GM12878 (cell line): ENCODE results near the gene TPO. TPM values are rescaled to one million over a fixed set of nuclear protein-coding genes. Genes with fewer than 3 reads are reported as not detected.

ENCODE experiments used
- ATAC-seq: fragments of 200-7000 bp; cut with Tn5 transposase; 3 replicates; pipeline ENCODE4 v1.9.1; 2020; ENCODE audit warnings: mild to moderate bottlenecking, moderate library complexity
- BruUV-seq: library from RNA; stranded (reverse); fragments of 400-500 nt; replicated peaks from 2 replicates; lab custom pipeline; 2021; lab: Mats Ljungman, UMichigan
- CTCF ChIA-PET: fragments of 300-600 bp; sonication (Branson Sonifier 250); formaldehyde crosslinking; extraction: SDS; loops from one replicate; lab custom pipeline; 2021; ENCODE audit warnings: inconsistent platforms; lab: Yijun Ruan, JAX
- POLR2A ChIA-PET: fragments of 350-600 bp; formaldehyde crosslinking; extraction: SDS; loops from one replicate; lab custom pipeline; 2021; ENCODE audit warnings: inconsistent platforms; lab: Charles Lee
- RAD21 ChIA-PET: fragments of 300-600 bp; sonication (Branson Sonifier 250); formaldehyde crosslinking; loops from one replicate; lab custom pipeline; 2023; ENCODE audit warnings: antibody characterized with exemption; ENCODE audit not compliant: unreplicated experiment; lab: Charles Lee
- SMC1A ChIA-PET: fragments of 300-600 bp; sonication (Branson Sonifier 250); formaldehyde crosslinking; loops from one replicate; lab custom pipeline; 2023; ENCODE audit not compliant: unreplicated experiment, uncharacterized antibody; lab: Charles Lee
- DNase-seq: peaks from one replicate; pipeline ENCODE4 v3.0.0-alpha.2; 2011; ENCODE audit warnings: low read depth, low spot score
- FAIRE-seq: peaks from 3 replicates; lab custom pipeline; 2011; peaks lifted over from hg19 to GRCh38; lab: Jason Lieb, UNC
- H2AFZ ChIP-seq: 2 replicates; pipeline ENCODE4 v1.6.0; 2011; ENCODE audit warnings: low read depth, low read length, control low read depth; ENCODE audit not compliant: control insufficient read depth
- H3K27ac ChIP-seq: 2 replicates; pipeline ENCODE4 v1.5.1; 2011; ENCODE audit warnings: control low read depth; ENCODE audit not compliant: control insufficient read depth, insufficient read depth
- H3K27me3 ChIP-seq, 2 experiments: replicated peaks in 1 of 2; 2 replicates each; pipeline versions ENCODE4 v1.6.0 to v1.6.1; 2011; ENCODE audit warnings: low read length in 1 of 2; ENCODE audit not compliant: control insufficient read depth in 2 of 2, insufficient read depth in 2 of 2
- H3K36me3 ChIP-seq, 2 experiments: 2 replicates each; pipeline ENCODE4 v1.5.1; 2011; ENCODE audit warnings: low read length in 1 of 2; ENCODE audit not compliant: control insufficient read depth in 2 of 2, insufficient read depth in 2 of 2
- H3K4me1 ChIP-seq: 2 replicates; pipeline ENCODE4 v1.6.1; 2011; ENCODE audit warnings: mild to moderate bottlenecking, low read length, moderate library complexity, mixed read lengths; ENCODE audit not compliant: control insufficient read depth, insufficient read depth
- H3K4me2 ChIP-seq: 2 replicates; pipeline ENCODE4 v1.6.0; 2011; ENCODE audit warnings: control low read depth; ENCODE audit not compliant: control insufficient read depth, insufficient read depth
- H3K4me3 ChIP-seq: fragments of 200-600 bp; sonication (generic); 2 replicates; pipeline ENCODE4 v1.5.1; 2016
- H3K79me2 ChIP-seq: 2 replicates; pipeline ENCODE4 v1.6.0; 2011; ENCODE audit warnings: low read length; ENCODE audit not compliant: control insufficient read depth, insufficient read depth
- H3K9ac ChIP-seq: 2 replicates; pipeline ENCODE4 v1.8.0; 2011; ENCODE audit warnings: low read length, control low read depth, mixed read lengths; ENCODE audit not compliant: control insufficient read depth, insufficient read depth
- H3K9me3 ChIP-seq: replicated peaks from 3 replicates; pipeline ENCODE4 v1.5.1; 2011; ENCODE audit warnings: mild to moderate bottlenecking, low read length; ENCODE audit not compliant: control insufficient read depth, insufficient read depth
- H4K20me1 ChIP-seq: 2 replicates; pipeline ENCODE4 v1.6.0; 2011; ENCODE audit not compliant: control insufficient read depth, insufficient read depth
- CBFB ChIP-seq: IDR thresholded peaks from 2 replicates; pipeline ENCODE4 v1.6.1; 2016; ENCODE audit warnings: antibody characterized with exemption, low read depth
- CREM ChIP-seq: IDR thresholded peaks from 2 replicates; pipeline ENCODE4 v1.6.1; 2014; ENCODE audit warnings: antibody characterized with exemption, low read depth
- FOXK2 ChIP-seq: fragments of 450-650 bp; IDR thresholded peaks from 2 replicates; pipeline ENCODE4 v1.6.1; 2017; ENCODE audit warnings: mild to moderate bottlenecking, moderate library complexity
- FOXM1 ChIP-seq: IDR thresholded peaks from 2 replicates; pipeline ENCODE4 v1.6.1; 2012; ENCODE audit warnings: low read depth, mild to moderate bottlenecking, inconsistent platforms, low read length, moderate library complexity
- IRF4 ChIP-seq: IDR thresholded peaks from 2 replicates; pipeline ENCODE4 v1.6.1; 2011; ENCODE audit warnings: low read depth, low read length
- JUND ChIP-seq: IDR thresholded peaks from 2 replicates; pipeline ENCODE4 v1.6.1; 2012; ENCODE audit warnings: low read depth, mild to moderate bottlenecking, low read length, improper control_type of control experiment, moderate library complexity
- KLF5 ChIP-seq: fragments of 450-650 bp; IDR thresholded peaks from 2 replicates; pipeline ENCODE4 v1.6.1; 2014; ENCODE audit warnings: mild to moderate bottlenecking; ENCODE audit not compliant: partially characterized antibody
- NFIC ChIP-seq: IDR thresholded peaks from 2 replicates; pipeline ENCODE4 v1.6.1; 2012; ENCODE audit warnings: low read depth, mild to moderate bottlenecking, inconsistent platforms, low read length, moderate library complexity
- POLR2AphosphoS2 ChIP-seq: IDR thresholded peaks from 2 replicates; pipeline ENCODE4 v1.6.1; 2011; ENCODE audit warnings: low read depth, mild to moderate bottlenecking, low read length, improper control_type of control experiment, moderate library complexity
- POU2F2 ChIP-seq: IDR thresholded peaks from 3 replicates; pipeline ENCODE4 v1.6.1; 2011; ENCODE audit warnings: low read depth, mild to moderate bottlenecking, low read length, borderline replicate concordance
- RAD51 ChIP-seq: fragments of 450-650 bp; IDR thresholded peaks from 2 replicates; pipeline ENCODE4 v1.6.1; 2016; ENCODE audit warnings: moderate library complexity, mild to moderate bottlenecking, inconsistent platforms
- SMAD1 ChIP-seq: fragments of 450-650 bp; IDR thresholded peaks from 2 replicates; pipeline ENCODE4 v1.6.1; 2018; ENCODE audit warnings: mild to moderate bottlenecking, low read depth; ENCODE audit not compliant: partially characterized antibody
- TARDBP ChIP-seq: IDR thresholded peaks from 2 replicates; pipeline ENCODE4 v1.6.1; 2016; ENCODE audit warnings: borderline replicate concordance
- ZBTB4 ChIP-seq: fragments of 450-650 bp; formaldehyde crosslinking; IDR thresholded peaks from 2 replicates; pipeline ENCODE4 v1.4.0; 2022; ENCODE audit warnings: mild to moderate bottlenecking, moderate library complexity
- WGBS: methylation state at CpG from one replicate; pipeline ENCODE4 v1.1.6; 2016; ENCODE audit warnings: low lambda C conversion rate; ENCODE audit not compliant: insufficient replicate concordance, insufficient coverage; ENCODE audit errors: missing lambda C conversion rate; 5-methylcytosine and 5-hydroxymethylcytosine counted together
- in situ Hi-C: fragments of 300-500 bp; cut with MboI; formaldehyde crosslinking; loops from 9 replicates; pipeline ENCODE4 v1.14.3; 2018; ENCODE audit warnings: mixed read lengths
- intact Hi-C: fragments of 100-400 bp; cut with micrococcal nuclease; formaldehyde crosslinking; loops from one replicate; pipeline ENCODE4 v1.14.2; 2022; ENCODE audit not compliant: unreplicated experiment
- polyA plus RNA-seq, 11 experiments: library from polyadenylated mRNA; depleted of rRNA in 4 of 11; unstranded in 6 of 11; stranded (reverse) in 5 of 11; fragments of >200 nt; fragmentation: Nextera tagmentation in 4 of 11; fragmentation: Illumina TruSeq in 1 of 11; extraction: Ambion mirVana in 4 of 11; extraction: Trizol in 1 of 11; gene quantifications; 1 replicate in 1 of 11; 2 replicates in 10 of 11; pipeline versions ENCODE4 v1.2.1 to v1.2.3, GENCODE V29; 2011 to 2016; ENCODE audit warnings: inconsistent platforms in 2 of 11, missing spikeins in 2 of 11, low read depth in 1 of 11
- total RNA-seq, 4 experiments: library from RNA; depleted of rRNA in 3 of 4; stranded (reverse); fragments of >200 nt in 3 of 4; fragmentation: Illumina TruSeq in 1 of 4; extraction: Trizol in 1 of 4; gene quantifications; 2 replicates each; pipeline versions ENCODE4 v1.2.1 to v1.2.3, GENCODE V29; 2013 to 2021

The TPO gene
- total and polyA plus RNA-seq, 10 of the 15 experiments (the other 5 are each of a cell fraction or from before 2014, with no cell fraction given), result 0.07 to 0.11 TPM; not detected in 8

- TF ChIP-seq KLF5 (no peak), NFIC (no peak), ZBTB4 (no peak), IRF4 (no peak), POLR2AphosphoS2 (no peak), FOXM1 (no peak), TARDBP (no peak)
Observed at GRCh38 chr2:1454346-1454745, 41.1 kb downstream of the TPO start (continued).

- H3K9ac ChIP-seq, result no peak overlapping the region
- no peak overlapping the region for H3K27ac ChIP-seq
- RAD21 ChIA-PET, result no interaction called here
- intact Hi-C loops (no loop called here), in situ Hi-C loops (no loop called here)
- no peak overlapping the region for H3K4me3 ChIP-seq
- no peak for ATAC-seq
- no peaks in the 10 kb centered on the region for H3K36me3 ChIP-seq
- SMC1A ChIA-PET, result no interaction called here
- TF ChIP-seq POU2F2 (no peak), CREM (no peak), FOXK2 (no peak), RAD51 (no peak), SMAD1 (no peak), JUND (no peak), CBFB (no peak)
- no peaks in the 10 kb centered on the region for H3K27me3 ChIP-seq
- CTCF ChIA-PET, result no interaction called here
- FAIRE-seq, result no peak
- H3K4me1 ChIP-seq, result no peaks in the 10 kb centered on the region
- H3K79me2 ChIP-seq, result no peaks in the 10 kb centered on the region
- no TSS peak for BruUV-seq
- no peaks in the 10 kb centered on the region for H4K20me1 ChIP-seq
- no peak overlapping the region for H2AFZ ChIP-seq
- H3K4me2 ChIP-seq, result no peak overlapping the region
- POLR2A ChIA-PET, result no interaction called here
- no peaks in the 10 kb centered on the region; the same call in 2 of the 3 replicates for H3K9me3 ChIP-seq
- WGBS, result 45% methylated on average over 6 of the region's 6 CpGs
- DNase-seq, result no peak
Observed at GRCh38 chr2:1455466-1455865, 42.2 kb downstream of the TPO start.
